22Rv1 (cell line): ENCODE measurements around the gene RBMS1.

Experiments used
- ZFX ChIP-seq: fragments of 450-650 bp; IDR thresholded peaks from 2 replicates; pipeline ENCODE4 v1.6.1; 2017; ENCODE audit warnings: antibody characterized with exemption, borderline replicate concordance
- TF ChIP-seq, protein P1 (sequence below): fragments of 450-650 bp; IDR thresholded peaks from 2 replicates; pipeline ENCODE4 v1.5.1; 2017; ENCODE audit warnings: mild to moderate bottlenecking

DNA sequence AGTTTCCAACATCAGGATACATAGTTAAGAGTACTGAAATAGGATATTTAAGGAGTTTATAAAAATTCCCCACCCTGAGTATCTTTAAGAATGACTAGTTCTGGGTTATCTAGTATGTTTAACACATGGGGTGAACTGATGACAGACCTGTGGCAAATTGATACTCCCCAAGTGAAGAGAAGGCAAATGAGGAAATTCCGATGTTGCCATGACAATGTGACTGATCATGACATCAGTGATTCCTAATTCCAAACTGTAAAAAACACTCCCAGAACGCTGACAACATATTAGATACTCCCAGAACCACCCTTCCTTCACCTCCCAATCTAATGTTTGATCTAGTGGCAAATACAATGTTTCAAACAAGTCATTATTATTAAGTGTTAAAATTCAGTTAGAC is 77.6 kb downstream of the RBMS1 start:
- TF ChIP-seq, protein P1, sequence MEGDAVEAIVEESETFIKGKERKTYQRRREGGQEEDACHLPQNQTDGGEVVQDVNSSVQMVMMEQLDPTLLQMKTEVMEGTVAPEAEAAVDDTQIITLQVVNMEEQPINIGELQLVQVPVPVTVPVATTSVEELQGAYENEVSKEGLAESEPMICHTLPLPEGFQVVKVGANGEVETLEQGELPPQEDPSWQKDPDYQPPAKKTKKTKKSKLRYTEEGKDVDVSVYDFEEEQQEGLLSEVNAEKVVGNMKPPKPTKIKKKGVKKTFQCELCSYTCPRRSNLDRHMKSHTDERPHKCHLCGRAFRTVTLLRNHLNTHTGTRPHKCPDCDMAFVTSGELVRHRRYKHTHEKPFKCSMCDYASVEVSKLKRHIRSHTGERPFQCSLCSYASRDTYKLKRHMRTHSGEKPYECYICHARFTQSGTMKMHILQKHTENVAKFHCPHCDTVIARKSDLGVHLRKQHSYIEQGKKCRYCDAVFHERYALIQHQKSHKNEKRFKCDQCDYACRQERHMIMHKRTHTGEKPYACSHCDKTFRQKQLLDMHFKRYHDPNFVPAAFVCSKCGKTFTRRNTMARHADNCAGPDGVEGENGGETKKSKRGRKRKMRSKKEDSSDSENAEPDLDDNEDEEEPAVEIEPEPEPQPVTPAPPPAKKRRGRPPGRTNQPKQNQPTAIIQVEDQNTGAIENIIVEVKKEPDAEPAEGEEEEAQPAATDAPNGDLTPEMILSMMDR = no peak
- TF ChIP-seq ZFX = no peak
